Endothelial cell of umbilical vein (primary cell): ENCODE measurements around the gene GUCY1B1. TPM values are rescaled to one million over a fixed set of nuclear protein-coding genes. Genes with fewer than 3 reads are reported as not detected.

Experiments used
- BruUV-seq: library from RNA; stranded (reverse); fragments of 400-500 nt; replicated peaks from 2 replicates; lab custom pipeline; 2021; lab: Mats Ljungman, UMichigan
- CTCF ChIA-PET: fragments of 300-600, 350-600 bp; sonication (Branson Sonifier 250); formaldehyde crosslinking; loops from one replicate; lab custom pipeline; 2021; ENCODE audit warnings: antibody characterized with exemption, inconsistent platforms; lab: Charles Lee
- POLR2A ChIA-PET: fragments of 300-600, 350-600 bp; sonication (Branson Sonifier 250); formaldehyde crosslinking; loops from one replicate; lab custom pipeline; 2021; ENCODE audit warnings: antibody characterized with exemption, inconsistent platforms; lab: Charles Lee
- DNase-seq: peaks from one replicate; pipeline ENCODE4 v3.0.0-alpha.2; 2011; ENCODE audit warnings: low read depth, low spot score
- FAIRE-seq: peaks from 2 replicates; lab custom pipeline; 2011; peaks lifted over from hg19 to GRCh38; lab: Jason Lieb, UNC
- H2AFZ ChIP-seq: 2 replicates; pipeline ENCODE4 v1.6.0; 2012; ENCODE audit warnings: low read depth, low read length, control low read depth, inconsistent platforms
- H3K27ac ChIP-seq: 2 replicates; pipeline ENCODE4 v1.5.1; 2011; ENCODE audit warnings: low read depth, mild to moderate bottlenecking, control low read depth, low read length, moderate library complexity; ENCODE audit not compliant: insufficient read depth
- H3K27me3 ChIP-seq, 2 experiments: 2 replicates each; pipeline versions ENCODE4 v1.6.0 to v1.6.1; 2011; ENCODE audit warnings: low read length in 2 of 2, mixed read lengths in 1 of 2; ENCODE audit not compliant: control insufficient read depth in 2 of 2, insufficient read depth in 2 of 2
- H3K36me3 ChIP-seq, 2 experiments: 2 replicates in 1 of 2; 3 replicates in 1 of 2; pipeline ENCODE4 v1.5.1; 2011; ENCODE audit warnings: low read length in 2 of 2, mild to moderate bottlenecking in 1 of 2, moderate library complexity in 1 of 2; ENCODE audit not compliant: control insufficient read depth in 2 of 2, insufficient read depth in 2 of 2; ENCODE audit errors: extremely low read depth in 1 of 2
- H3K4me1 ChIP-seq: 3 replicates; pipeline ENCODE4 v1.5.1; 2011; ENCODE audit warnings: mild to moderate bottlenecking, low read length; ENCODE audit not compliant: control insufficient read depth, insufficient read depth; ENCODE audit errors: extremely low read depth
- H3K4me2 ChIP-seq: 2 replicates; pipeline ENCODE4 v1.6.1; 2011; ENCODE audit warnings: low read length, control low read depth, mixed read lengths; ENCODE audit not compliant: insufficient read depth
- H3K4me3 ChIP-seq, 3 experiments: fragments of 200-600 bp in 1 of 3; sonication (generic), shearing (Covaris generic) in 1 of 3; replicated peaks in 1 of 3; 2 replicates each; pipeline ENCODE4 v1.5.1; 2011 to 2016; ENCODE audit warnings: control low read depth in 3 of 3, low read length in 3 of 3, mild to moderate bottlenecking in 2 of 3, inconsistent platforms in 1 of 3, low read depth in 1 of 3, moderate library complexity in 1 of 3; ENCODE audit not compliant: insufficient read depth in 1 of 3
- H3K79me2 ChIP-seq: 2 replicates; pipeline ENCODE4 v1.6.0; 2012; ENCODE audit warnings: low read length, inconsistent platforms; ENCODE audit not compliant: control insufficient read depth, insufficient read depth
- H3K9ac ChIP-seq: replicated peaks from 2 replicates; pipeline ENCODE3; 2011; ENCODE audit warnings: low read length, control low read depth; ENCODE audit not compliant: insufficient read depth; ENCODE audit errors: extremely low read depth
- H3K9me1 ChIP-seq: replicated peaks from 3 replicates; pipeline ENCODE4 v1.6.0; 2011; ENCODE audit warnings: mild to moderate bottlenecking, low read length; ENCODE audit not compliant: control insufficient read depth, insufficient read depth; ENCODE audit errors: extremely low read depth
- H3K9me3 ChIP-seq: replicated peaks from 2 replicates; pipeline ENCODE4 v1.5.1; 2012; ENCODE audit warnings: low read length, inconsistent platforms; ENCODE audit not compliant: control insufficient read depth, insufficient read depth
- H4K20me1 ChIP-seq: replicated peaks from 2 replicates; pipeline ENCODE3; 2011; ENCODE audit warnings: mild to moderate bottlenecking, low read length; ENCODE audit not compliant: control insufficient read depth, insufficient read depth; ENCODE audit errors: extremely low read depth
- CTCF ChIP-seq, 2 donors: IDR thresholded peaks; 1 replicate in 1 of 2; 2 replicates in 1 of 2; pipeline ENCODE4 v1.5.1; 2011; ENCODE audit warnings: low read length in 2 of 2, mild to moderate bottlenecking in 2 of 2, moderate library complexity in 2 of 2, control low read depth in 1 of 2, inconsistent platforms in 1 of 2, low read depth in 1 of 2; ENCODE audit not compliant: insufficient read depth in 1 of 2; ENCODE audit errors: extremely low read depth in 1 of 2
- EZH2 ChIP-seq: IDR thresholded peaks from 2 replicates; pipeline ENCODE4 v1.6.1; 2012; ENCODE audit warnings: borderline replicate concordance, low read depth, mild to moderate bottlenecking, moderate library complexity, low read length, inconsistent platforms; ENCODE audit not compliant: severe bottlenecking
- FOS ChIP-seq: IDR thresholded peaks from 2 replicates; pipeline ENCODE4 v1.6.1; 2011; ENCODE audit warnings: mild to moderate bottlenecking, low read length, moderate library complexity, borderline replicate concordance; ENCODE audit not compliant: insufficient read depth
- GATA2 ChIP-seq: IDR thresholded peaks from 2 replicates; pipeline ENCODE4 v1.7.0; 2011; ENCODE audit warnings: low read depth, mild to moderate bottlenecking, moderate library complexity, mixed read lengths, low read length; ENCODE audit not compliant: insufficient read length, insufficient read depth
- JUN ChIP-seq: IDR thresholded peaks from 2 replicates; pipeline ENCODE4 v1.6.1; 2011; ENCODE audit warnings: borderline replicate concordance, low read depth; ENCODE audit not compliant: insufficient read length, insufficient read depth
- MAX ChIP-seq: IDR thresholded peaks from 2 replicates; pipeline ENCODE4 v1.6.1; 2011; ENCODE audit not compliant: insufficient read depth, insufficient read length
- MYC ChIP-seq: IDR thresholded peaks from one replicate; pipeline ENCODE4 v1.6.1; 2011; ENCODE audit warnings: mild to moderate bottlenecking, low read depth, low read length
- POLR2A ChIP-seq: IDR thresholded peaks from 2 replicates; pipeline ENCODE4 v1.6.1; 2012; ENCODE audit warnings: low read depth, mild to moderate bottlenecking, control low read depth, low read length
- POLR2AphosphoS5 ChIP-seq: IDR thresholded peaks from 2 replicates; pipeline ENCODE4 v1.6.1; 2012; ENCODE audit warnings: low read depth, mild to moderate bottlenecking, control low read depth, low read length, moderate library complexity; ENCODE audit not compliant: insufficient read depth
- dilution Hi-C: fragments of 300-500 bp; cut with MboI; formaldehyde crosslinking; loops from one replicate; pipeline ENCODE4 v1.15.0; 2019; ENCODE audit warnings: low sequenced_read_pairs; ENCODE audit not compliant: extremely low pct_ligation_motif_present
- intact Hi-C: fragments of 100-400 bp; cut with micrococcal nuclease; formaldehyde crosslinking; loops from one replicate; pipeline ENCODE4 v1.10.0; 2022
- polyA plus RNA-seq, 4 experiments: library from polyadenylated mRNA; depleted of rRNA in 3 of 4; stranded (reverse) in 3 of 4; unstranded in 1 of 4; fragments of >200 nt; gene quantifications; 2 replicates each; pipeline versions ENCODE4 v1.2.1 to v1.2.3, GENCODE V29; 2011 to 2012; ENCODE audit warnings: missing spikeins in 1 of 4
- total RNA-seq: library from RNA; stranded (reverse); gene quantifications from 2 replicates; pipeline ENCODE4 v1.2.3, GENCODE V29; 2021

GUCY1B1 gene
- total and polyA plus RNA-seq, 2 donors (not counting 3 experiments of a cell fraction or from before 2014, with no cell fraction given): 1.9 to 4.7 TPM

GRCh38 chr4:155712846-155713245 lies 46.0 kb upstream of the GUCY1B1 start:
- no peak for FAIRE-seq
- intact Hi-C loops: no loop called here
- Histone ChIP-seq H3K27ac (no peak overlapping the region), H3K4me1 (no peaks in the 10 kb centered on the region), H3K9me1 (no peaks in the 10 kb centered on the region), H3K9me3 (no peaks in the 10 kb centered on the region), H3K79me2 (no peaks in the 10 kb centered on the region), H3K4me3 (no peak overlapping the region), H3K27me3 (no peaks in the 10 kb centered on the region), H3K36me3 (no peaks in the 10 kb centered on the region), H4K20me1 (no peaks in the 10 kb centered on the region), H2AFZ (no peak overlapping the region), H3K9ac (no peak overlapping the region), H3K4me2 (no peak overlapping the region)
- no peak for DNase-seq
- TF ChIP-seq MYC (no peak), GATA2 (no peak)
- POLR2A ChIA-PET: no interaction called here
- no TSS peak for BruUV-seq
- CTCF ChIA-PET: no interaction called here
- dilution Hi-C loops: no loop called here

- H3K9me3 ChIP-seq: no peaks in the 10 kb centered on the region
- H3K36me3 ChIP-seq: no peaks in the 10 kb centered on the region
- no peak for TF ChIP-seq CTCF (IDR thresholded peaks at IDR 0.05; ENCODE audit: extremely low read depth in 1 of 2, insufficient read depth in 1 of 2, low read depth in 1 of 2, low read length in 2 of 2)
- no peak for TF ChIP-seq GATA2
- TF ChIP-seq POLR2A: no peak
- TF ChIP-seq POLR2AphosphoS5: no peak
- TF ChIP-seq MYC: no peak
- TF ChIP-seq JUN: no peak
- no peak for TF ChIP-seq FOS
- TF ChIP-seq EZH2: no peak
- no peak for TF ChIP-seq MAX
- no peak overlapping the region for H3K4me2 ChIP-seq
- intact Hi-C loops: no loop called here
- FAIRE-seq (no peak), DNase-seq (no peak)
- no TSS peak for BruUV-seq
- H3K9ac ChIP-seq: no peak overlapping the region
- CTCF ChIA-PET: no interaction called here
- H4K20me1 ChIP-seq: no peaks in the 10 kb centered on the region
- no peaks in the 10 kb centered on the region for H3K4me1 ChIP-seq
- no peak overlapping the region for H3K4me3 ChIP-seq
- POLR2A ChIA-PET: no interaction called here
- H3K27ac ChIP-seq: no peak overlapping the region
- H2AFZ ChIP-seq: no peak overlapping the region
- no peaks in the 10 kb centered on the region for H3K79me2 ChIP-seq
- H3K9me1 ChIP-seq: no peaks in the 10 kb centered on the region
- dilution Hi-C loops: no loop called here
- no peaks in the 10 kb centered on the region for H3K27me3 ChIP-seq
Measured at GRCh38 chr4:155713911-155714310, 44.9 kb upstream of the GUCY1B1 start.
